Neural cell (in vitro differentiated cells): ENCODE results near the gene PTPRO. TPM values are rescaled to one million over a fixed set of nuclear protein-coding genes. Genes with fewer than 3 reads are reported as not detected.

Experiments used
- H2AFZ ChIP-seq: fragments of 200-600, 300-800 bp; sonication (generic), shearing (Covaris generic); 2 replicates; pipeline ENCODE4 v1.6.0; 2014; ENCODE audit warnings: low read depth, mild to moderate bottlenecking, antibody characterized with exemption, low read length, moderate library complexity
- H3F3A ChIP-seq: fragments of 200-600 bp; shearing (Covaris generic); 2 replicates; pipeline ENCODE4 v1.6.1; 2016; ENCODE audit warnings: mild to moderate bottlenecking, moderate library complexity, mixed read lengths, antibody characterized with exemption, low read length; ENCODE audit not compliant: insufficient read depth, poor library complexity, severe bottlenecking
- H3K27ac ChIP-seq: fragments of 200-600, 300-800 bp; sonication (generic), shearing (Covaris generic); 2 replicates; pipeline ENCODE4 v1.5.1; 2014; ENCODE audit warnings: mild to moderate bottlenecking, low read length, moderate library complexity
- H3K27me3 ChIP-seq: fragments of 300-800, 200-600 bp; sonication (generic), shearing (Covaris generic); 2 replicates; pipeline ENCODE4 v1.6.0; 2014; ENCODE audit warnings: mild to moderate bottlenecking, low read depth, low read length, moderate library complexity; ENCODE audit not compliant: insufficient read depth
- H3K36me3 ChIP-seq: fragments of 300-800, 200-600 bp; sonication (generic), shearing (Covaris generic); 2 replicates; pipeline ENCODE4 v1.5.1; 2014; ENCODE audit warnings: mild to moderate bottlenecking, antibody characterized with exemption, low read length, moderate library complexity; ENCODE audit not compliant: insufficient read depth
- H3K4me2 ChIP-seq: fragments of 300-800, 200-600 bp; sonication (generic), shearing (Covaris generic); 2 replicates; pipeline ENCODE4 v1.6.0; 2014; ENCODE audit warnings: mild to moderate bottlenecking, low read length
- H3K4me3 ChIP-seq: fragments of 300-800, 200-600 bp; sonication (generic), shearing (Covaris generic); 2 replicates; pipeline ENCODE4 v1.5.1; 2014; ENCODE audit warnings: mild to moderate bottlenecking, low read length, moderate library complexity
- H3K79me2 ChIP-seq: fragments of 200-600 bp; shearing (Covaris generic); replicated peaks from 2 replicates; pipeline ENCODE4 v1.6.0; 2014; ENCODE audit warnings: mild to moderate bottlenecking, low read length, moderate library complexity; ENCODE audit not compliant: insufficient read depth
- H3K9ac ChIP-seq: fragments of 300-800, 200-600 bp; sonication (generic), shearing (Covaris generic); 2 replicates; pipeline ENCODE4 v1.6.1; 2016; ENCODE audit warnings: mild to moderate bottlenecking, low read length, mixed read lengths
- H3K9me2 ChIP-seq: fragments of 200-600 bp; shearing (Covaris generic); 2 replicates; pipeline ENCODE4 v1.6.1; 2016; ENCODE audit warnings: mild to moderate bottlenecking, low read length, mixed read lengths; ENCODE audit not compliant: insufficient read depth
- H3K9me3 ChIP-seq: fragments of 200-600, 300-800 bp; sonication (generic), shearing (Covaris generic); 2 replicates; pipeline ENCODE4 v1.6.1; 2016; ENCODE audit warnings: mild to moderate bottlenecking, mixed run types, low read length, moderate library complexity, mixed read lengths
- H4K20me1 ChIP-seq: fragments of 200-600 bp; shearing (Covaris generic); 2 replicates; pipeline ENCODE4 v1.6.1; 2016; ENCODE audit warnings: mild to moderate bottlenecking, mixed run types; ENCODE audit not compliant: insufficient read depth
- EP300 ChIP-seq: fragments of 450-650 bp; conservative IDR thresholded peaks from 2 replicates; pipeline ENCODE4 v1.6.1; 2014; ENCODE audit warnings: antibody characterized with exemption, mild to moderate bottlenecking, moderate library complexity; ENCODE audit not compliant: poor library complexity, severe bottlenecking
- EZH2 ChIP-seq: fragments of 200-600, 300-800 bp; shearing (Covaris generic), sonication (generic); IDR thresholded peaks from 2 replicates; pipeline ENCODE4 v1.6.1; 2014; ENCODE audit warnings: antibody characterized with exemption, low read length, borderline replicate concordance, mild to moderate bottlenecking; ENCODE audit not compliant: insufficient read depth, poor library complexity, severe bottlenecking
- MXI1 ChIP-seq: fragments of 450-650 bp; conservative IDR thresholded peaks from 2 replicates; pipeline ENCODE4 v1.6.1; 2014; ENCODE audit warnings: antibody characterized with exemption, mild to moderate bottlenecking; ENCODE audit not compliant: poor library complexity, severe bottlenecking
- POLR2AphosphoS5 ChIP-seq: IDR thresholded peaks from 2 replicates; pipeline ENCODE4 v1.6.1; 2012
- RAD21 ChIP-seq: fragments of 450-650 bp; conservative IDR thresholded peaks from 2 replicates; pipeline ENCODE4 v1.6.1; 2014; ENCODE audit warnings: antibody characterized with exemption, mild to moderate bottlenecking, moderate library complexity
- SMC3 ChIP-seq: fragments of 450-650 bp; conservative IDR thresholded peaks from 2 replicates; pipeline ENCODE4 v1.6.1; 2014; ENCODE audit warnings: antibody characterized with exemption, mild to moderate bottlenecking, moderate library complexity; ENCODE audit not compliant: poor library complexity
- TAF1 ChIP-seq: IDR thresholded peaks from 2 replicates; pipeline ENCODE4 v1.6.1; 2012; ENCODE audit warnings: low read depth
- polyA plus RNA-seq: library from polyadenylated mRNA; depleted of rRNA; stranded (reverse); fragments of >200 nt; gene quantifications from 2 replicates; pipeline ENCODE4 v1.2.3, GENCODE V29; 2014
- TF ChIP-seq, protein P1 (sequence below): IDR thresholded peaks from 2 replicates; pipeline ENCODE4 v1.6.1; 2012; ENCODE audit warnings: borderline replicate concordance
- TF ChIP-seq, protein P2 (sequence below): fragments of 450-650 bp; IDR thresholded peaks from 2 replicates; pipeline ENCODE4 v1.5.1; 2014; ENCODE audit warnings: antibody characterized with exemption, mild to moderate bottlenecking, moderate library complexity; ENCODE audit not compliant: poor library complexity, severe bottlenecking

The PTPRO gene
- polyA plus RNA-seq, 1 donor from 2014 or later = 124 TPM

DNA sequence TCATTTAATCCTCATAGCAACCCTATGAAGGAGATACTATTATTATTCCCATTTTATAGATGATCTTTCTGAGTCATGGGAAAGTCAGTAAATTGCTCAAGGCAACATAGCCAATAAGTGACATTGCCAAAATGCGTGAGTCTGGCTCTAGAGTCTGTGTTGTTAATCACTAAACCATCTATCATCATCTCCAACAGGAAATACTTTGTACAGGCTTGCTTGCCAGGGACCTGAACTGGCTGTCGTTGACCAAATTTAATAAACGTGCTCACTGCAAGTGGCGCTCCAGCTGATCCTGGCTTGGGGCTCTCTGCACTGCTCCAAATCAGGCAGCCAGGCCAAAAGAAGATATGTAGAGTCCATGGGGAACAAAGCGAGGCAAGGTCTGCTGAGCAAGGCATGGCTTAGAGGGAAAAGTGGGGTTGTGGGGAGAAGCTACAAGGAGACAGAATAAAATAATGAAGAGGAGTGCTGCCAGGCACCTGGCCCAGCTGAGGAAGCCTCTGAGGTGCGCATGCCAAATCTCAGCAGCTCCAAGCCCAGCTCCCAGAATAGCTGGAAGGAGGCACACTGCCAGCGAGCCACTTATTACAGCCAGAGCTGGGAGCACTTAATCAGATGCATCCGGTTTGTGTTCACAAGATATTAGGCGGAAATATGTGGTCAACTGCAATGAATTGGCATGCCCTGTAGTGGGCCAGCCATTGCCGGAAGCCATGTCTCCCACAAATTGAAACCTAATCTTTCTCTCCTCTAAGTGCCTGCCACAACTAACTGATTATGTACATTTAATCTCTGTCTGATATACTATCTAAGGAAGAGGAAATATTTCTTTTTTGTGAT lies 43.3 kb upstream of the PTPRO start:
- H3K4me3 ChIP-seq = no peak overlapping the region
- TF ChIP-seq, protein P1, sequence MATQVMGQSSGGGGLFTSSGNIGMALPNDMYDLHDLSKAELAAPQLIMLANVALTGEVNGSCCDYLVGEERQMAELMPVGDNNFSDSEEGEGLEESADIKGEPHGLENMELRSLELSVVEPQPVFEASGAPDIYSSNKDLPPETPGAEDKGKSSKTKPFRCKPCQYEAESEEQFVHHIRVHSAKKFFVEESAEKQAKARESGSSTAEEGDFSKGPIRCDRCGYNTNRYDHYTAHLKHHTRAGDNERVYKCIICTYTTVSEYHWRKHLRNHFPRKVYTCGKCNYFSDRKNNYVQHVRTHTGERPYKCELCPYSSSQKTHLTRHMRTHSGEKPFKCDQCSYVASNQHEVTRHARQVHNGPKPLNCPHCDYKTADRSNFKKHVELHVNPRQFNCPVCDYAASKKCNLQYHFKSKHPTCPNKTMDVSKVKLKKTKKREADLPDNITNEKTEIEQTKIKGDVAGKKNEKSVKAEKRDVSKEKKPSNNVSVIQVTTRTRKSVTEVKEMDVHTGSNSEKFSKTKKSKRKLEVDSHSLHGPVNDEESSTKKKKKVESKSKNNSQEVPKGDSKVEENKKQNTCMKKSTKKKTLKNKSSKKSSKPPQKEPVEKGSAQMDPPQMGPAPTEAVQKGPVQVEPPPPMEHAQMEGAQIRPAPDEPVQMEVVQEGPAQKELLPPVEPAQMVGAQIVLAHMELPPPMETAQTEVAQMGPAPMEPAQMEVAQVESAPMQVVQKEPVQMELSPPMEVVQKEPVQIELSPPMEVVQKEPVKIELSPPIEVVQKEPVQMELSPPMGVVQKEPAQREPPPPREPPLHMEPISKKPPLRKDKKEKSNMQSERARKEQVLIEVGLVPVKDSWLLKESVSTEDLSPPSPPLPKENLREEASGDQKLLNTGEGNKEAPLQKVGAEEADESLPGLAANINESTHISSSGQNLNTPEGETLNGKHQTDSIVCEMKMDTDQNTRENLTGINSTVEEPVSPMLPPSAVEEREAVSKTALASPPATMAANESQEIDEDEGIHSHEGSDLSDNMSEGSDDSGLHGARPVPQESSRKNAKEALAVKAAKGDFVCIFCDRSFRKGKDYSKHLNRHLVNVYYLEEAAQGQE = no peak
- TF ChIP-seq MXI1 (no peak), POLR2AphosphoS5 (no peak), RAD21 (no peak), TAF1 (no peak), EP300 (no peak), EZH2 (no peak), SMC3 (no peak)
- TF ChIP-seq, protein P2, sequence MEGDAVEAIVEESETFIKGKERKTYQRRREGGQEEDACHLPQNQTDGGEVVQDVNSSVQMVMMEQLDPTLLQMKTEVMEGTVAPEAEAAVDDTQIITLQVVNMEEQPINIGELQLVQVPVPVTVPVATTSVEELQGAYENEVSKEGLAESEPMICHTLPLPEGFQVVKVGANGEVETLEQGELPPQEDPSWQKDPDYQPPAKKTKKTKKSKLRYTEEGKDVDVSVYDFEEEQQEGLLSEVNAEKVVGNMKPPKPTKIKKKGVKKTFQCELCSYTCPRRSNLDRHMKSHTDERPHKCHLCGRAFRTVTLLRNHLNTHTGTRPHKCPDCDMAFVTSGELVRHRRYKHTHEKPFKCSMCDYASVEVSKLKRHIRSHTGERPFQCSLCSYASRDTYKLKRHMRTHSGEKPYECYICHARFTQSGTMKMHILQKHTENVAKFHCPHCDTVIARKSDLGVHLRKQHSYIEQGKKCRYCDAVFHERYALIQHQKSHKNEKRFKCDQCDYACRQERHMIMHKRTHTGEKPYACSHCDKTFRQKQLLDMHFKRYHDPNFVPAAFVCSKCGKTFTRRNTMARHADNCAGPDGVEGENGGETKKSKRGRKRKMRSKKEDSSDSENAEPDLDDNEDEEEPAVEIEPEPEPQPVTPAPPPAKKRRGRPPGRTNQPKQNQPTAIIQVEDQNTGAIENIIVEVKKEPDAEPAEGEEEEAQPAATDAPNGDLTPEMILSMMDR = no peak
- no peaks in the 10 kb centered on the region for H3F3A ChIP-seq
- no peaks in the 10 kb centered on the region for H4K20me1 ChIP-seq
- H2AFZ ChIP-seq = no peak overlapping the region
- H3K27me3 ChIP-seq = no peaks in the 10 kb centered on the region
- H3K27ac ChIP-seq = no peak overlapping the region
- no peak overlapping the region for H3K9ac ChIP-seq
- H3K9me3 ChIP-seq = no peaks in the 10 kb centered on the region
- no peaks in the 10 kb centered on the region for H3K9me2 ChIP-seq
- H3K4me2 ChIP-seq = no peak overlapping the region
- no peaks in the 10 kb centered on the region for H3K79me2 ChIP-seq
- no peaks in the 10 kb centered on the region for H3K36me3 ChIP-seq

DNA sequence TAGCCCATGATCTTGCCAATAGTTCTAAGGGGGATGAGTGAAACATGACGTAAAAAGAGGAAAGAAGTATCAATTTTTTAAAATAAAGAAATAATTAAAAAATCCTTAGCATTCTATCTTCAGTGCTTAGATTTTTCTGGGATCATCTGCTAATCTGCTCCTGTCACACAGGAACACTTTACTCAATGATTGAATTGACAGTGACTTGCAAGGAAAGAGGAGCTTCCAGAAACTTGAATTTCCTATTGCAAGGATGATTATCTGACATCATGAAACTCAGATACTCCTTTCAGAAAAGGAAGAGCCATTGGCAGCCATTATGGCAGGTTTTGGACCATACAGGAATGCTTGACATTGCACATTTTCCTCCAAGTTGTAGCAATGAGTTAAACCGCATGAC lies 41.4 kb upstream of the PTPRO start:
- Histone ChIP-seq H3K9me3 (no peaks in the 10 kb centered on the region), H3K4me2 (no peak overlapping the region), H3K27me3 (no peaks in the 10 kb centered on the region), H3K9ac (no peak overlapping the region), H3F3A (no peaks in the 10 kb centered on the region), H2AFZ (no peak overlapping the region), H3K36me3 (no peaks in the 10 kb centered on the region), H4K20me1 (no peaks in the 10 kb centered on the region), H3K27ac (peak overlapping the region; percentile 60), H3K4me3 (no peak overlapping the region), H3K79me2 (no peaks in the 10 kb centered on the region), H3K9me2 (no peaks in the 10 kb centered on the region)
- TF ChIP-seq RAD21 (no peak), POLR2AphosphoS5 (peak; percentile 69), EP300 (peak; percentile 84)
- TF ChIP-seq, protein P1 = peak; percentile 91
